Epithelial cell of umbilical artery (primary cell): ENCODE data around the gene ATP1B2. TPM values are rescaled to one million over a fixed set of nuclear protein-coding genes. Genes with fewer than 3 reads are reported as not detected.

Experiments used
- total RNA-seq: library from RNA; depleted of rRNA; stranded (reverse); fragments of >200 nt; gene quantifications from 2 replicates; pipeline ENCODE4 v1.2.3, GENCODE V29; 2014

The ATP1B2 gene
- not detected in 2 replicates for total RNA-seq

GRCh38 chr17:7650509-7651096 lies at the start of gene ATP1B2:
Gene ATP1B2 (plus strand): TSS chr17:7650926. CDS start chr17:7651519, 593 bp downstream.

GRCh38 chr17:7614425-7615264 lies 36.1 kb upstream of the ATP1B2 start, which contains the start of gene FXR2:
Gene FXR2 (minus strand): TSS chr17:7614897. CDS start chr17:7614532, 365 bp downstream.

GRCh38 chr17:7627250-7628121 lies 23.2 kb upstream of the ATP1B2 start, which contains the start of gene SAT2:
Gene SAT2 (minus strand): TSS chr17:7627821. CDS start chr17:7627635, 186 bp downstream.

GRCh38 chr17:7629939-7630571 lies 20.7 kb upstream of the ATP1B2 start, which contains the start of gene SHBG:
Gene SHBG (plus strand): TSS chr17:7630135. CDS start chr17:7630173, 38 bp downstream.

GRCh38 chr17:7687072-7687907 lies 36.6 kb downstream of the ATP1B2 start, which contains the start of gene TP53:
Gene TP53 (minus strand): TSS chr17:7687490. CDS start chr17:7676594, 10,896 bp downstream.

GRCh38 chr17:7687908-7688807 lies 37.4 kb downstream of the ATP1B2 start, which contains the start of gene WRAP53:
Gene WRAP53 (plus strand): TSS chr17:7688477. CDS start chr17:7688649, 172 bp downstream.

GRCh38 chr17:7704601-7705268 lies 54.0 kb downstream of the ATP1B2 start, which contains the start of gene EFNB3:
Gene EFNB3 (plus strand): TSS chr17:7705202. CDS start chr17:7705599, 397 bp downstream.

Other genes with a start within 250 kb of the ATP1B2 start
- 71.3 and 188 TPM in 2 replicates for gene TMEM256, start 246.8 kb upstream of the ATP1B2 start, total RNA-seq
- gene NLGN2, start 243.1 kb upstream of the ATP1B2 start, total RNA-seq: 2.1 and 2.6 TPM in 2 replicates
- gene SPEM1, start 230.6 kb upstream of the ATP1B2 start, total RNA-seq: not detected in 2 replicates
- not detected in 2 replicates for gene SPEM2, start 225.3 kb upstream of the ATP1B2 start, total RNA-seq
- not detected in 2 replicates for gene SPEM3, start 222.1 kb upstream of the ATP1B2 start, total RNA-seq
- gene TMEM102, start 215.5 kb upstream of the ATP1B2 start, total RNA-seq: 5.6 and 7.5 TPM in 2 replicates
- gene FGF11, start 211.4 kb upstream of the ATP1B2 start, total RNA-seq: 0.15 and 0.32 TPM in 2 replicates
- 4.5 and 6.5 TPM in 2 replicates for gene CHRNB1, start 205.9 kb upstream of the ATP1B2 start, total RNA-seq
- gene ZBTB4, start 171.3 kb upstream of the ATP1B2 start, total RNA-seq: 6.7 and 7.1 TPM in 2 replicates
- gene SLC35G6, start 169.5 kb upstream of the ATP1B2 start, total RNA-seq: not detected in 2 replicates
- 54.1 and 66.9 TPM in 2 replicates for gene POLR2A, start 166.6 kb upstream of the ATP1B2 start, total RNA-seq
- gene TNFSF12, start 101.9 kb upstream of the ATP1B2 start, total RNA-seq: 3.6 and 6.5 TPM in 2 replicates
- 0.46 and 1.6 TPM in 2 replicates for gene TNFSF13, start 92.2 kb upstream of the ATP1B2 start, total RNA-seq
- 92.9 and 115 TPM in 2 replicates for gene SENP3, start 89.0 kb upstream of the ATP1B2 start, total RNA-seq
- gene CD68, start 71.3 kb upstream of the ATP1B2 start, total RNA-seq: 1.1 and 1.3 TPM in 2 replicates
- 117 and 125 TPM in 2 replicates for gene MPDU1, start 67.1 kb upstream of the ATP1B2 start, total RNA-seq
- not detected in 2 replicates for gene SOX15, start 60.8 kb upstream of the ATP1B2 start, total RNA-seq
- gene FXR2, start 36.0 kb upstream of the ATP1B2 start, total RNA-seq: 39.2 and 47.7 TPM in 2 replicates
- 24.0 and 24.3 TPM in 2 replicates for gene SAT2, start 23.1 kb upstream of the ATP1B2 start, total RNA-seq
- not detected in 2 replicates for gene SHBG, start 20.8 kb upstream of the ATP1B2 start, total RNA-seq
- 40.6 and 70.1 TPM in 2 replicates for gene TP53, start 36.6 kb downstream of the ATP1B2 start, total RNA-seq
- 10.1 and 10.6 TPM in 2 replicates for gene WRAP53, start 37.6 kb downstream of the ATP1B2 start, total RNA-seq
- gene EFNB3, start 54.3 kb downstream of the ATP1B2 start, total RNA-seq: 0.15 and 0.97 TPM in 2 replicates
- gene DNAH2, start 66.8 kb downstream of the ATP1B2 start, total RNA-seq: under 0.01 and 0.30 TPM in 2 replicates
- gene KDM6B, start 183.3 kb downstream of the ATP1B2 start, total RNA-seq: 1.2 and 2.9 TPM in 2 replicates
- gene TMEM88, start 204.1 kb downstream of the ATP1B2 start, total RNA-seq: 27.0 and 44.8 TPM in 2 replicates
- 48.9 and 115 TPM in 2 replicates for gene NAA38, start 206.6 kb downstream of the ATP1B2 start, total RNA-seq
- 7.0 and 7.1 TPM in 2 replicates for gene CYB5D1, start 207.1 kb downstream of the ATP1B2 start, total RNA-seq
- gene CHD3, start 237.9 kb downstream of the ATP1B2 start, total RNA-seq: 104 TPM in 2 replicates